HS-27A (cell line): ENCODE results near the gene GPR34.
"Not testable (repeated sequence)": the region's sequence is repeated elsewhere in the genome, so short reads cannot be mapped to it uniquely, and the experiment has no call there.

Experiments
- DNase-seq: peaks from one replicate; pipeline ENCODE4 v3.0.0-alpha.2; 2012; ENCODE audit warnings: low read depth, missing footprints

The GPR34 gene, protein sequence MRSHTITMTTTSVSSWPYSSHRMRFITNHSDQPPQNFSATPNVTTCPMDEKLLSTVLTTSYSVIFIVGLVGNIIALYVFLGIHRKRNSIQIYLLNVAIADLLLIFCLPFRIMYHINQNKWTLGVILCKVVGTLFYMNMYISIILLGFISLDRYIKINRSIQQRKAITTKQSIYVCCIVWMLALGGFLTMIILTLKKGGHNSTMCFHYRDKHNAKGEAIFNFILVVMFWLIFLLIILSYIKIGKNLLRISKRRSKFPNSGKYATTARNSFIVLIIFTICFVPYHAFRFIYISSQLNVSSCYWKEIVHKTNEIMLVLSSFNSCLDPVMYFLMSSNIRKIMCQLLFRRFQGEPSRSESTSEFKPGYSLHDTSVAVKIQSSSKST

DNA sequence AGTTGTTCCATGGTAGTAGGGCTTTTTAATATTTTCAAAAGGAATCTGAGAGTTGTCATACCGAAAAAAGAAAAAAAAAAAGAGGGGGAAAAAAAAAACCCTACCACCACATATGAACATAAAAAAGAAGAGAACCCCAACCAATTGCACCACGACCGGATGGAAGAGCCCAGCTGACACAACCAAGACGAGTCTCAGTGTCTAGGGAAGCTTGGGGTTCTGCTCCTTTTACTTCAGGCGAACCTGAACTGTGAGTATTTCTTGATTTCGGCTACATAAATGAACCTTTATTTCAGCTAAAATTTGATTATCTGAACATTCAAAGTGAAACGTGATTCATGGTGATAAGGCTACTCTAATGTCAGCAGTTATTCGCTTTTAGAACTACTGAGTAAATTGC, at the start of gene GPR34:
GPR34 (plus strand) TSS at position 139 of the 400 bp plus-strand sequence. CDS start 6,661 bp downstream, outside the sequence.
- DNase-seq = no peak

DNA sequence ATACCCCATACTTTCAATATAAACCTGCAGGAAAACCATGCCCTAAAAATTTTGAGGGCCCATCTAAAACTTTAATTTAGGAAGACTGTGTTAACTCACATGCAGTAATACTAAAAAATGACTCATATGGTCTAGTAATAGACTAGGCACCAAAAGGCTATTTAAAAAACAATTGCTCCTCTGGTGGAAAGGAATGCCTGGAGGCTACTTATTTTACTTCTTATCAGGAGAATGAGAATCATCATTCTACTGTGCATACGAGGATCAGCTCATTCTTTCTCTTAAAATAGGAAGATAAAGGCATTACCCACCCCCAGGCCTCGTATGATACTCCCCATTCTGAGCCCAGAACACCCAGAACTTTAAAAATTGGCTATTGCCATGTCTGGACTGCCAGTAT, 42.6 kb upstream of the GPR34 start:
- not testable (repeated sequence) for DNase-seq

DNA sequence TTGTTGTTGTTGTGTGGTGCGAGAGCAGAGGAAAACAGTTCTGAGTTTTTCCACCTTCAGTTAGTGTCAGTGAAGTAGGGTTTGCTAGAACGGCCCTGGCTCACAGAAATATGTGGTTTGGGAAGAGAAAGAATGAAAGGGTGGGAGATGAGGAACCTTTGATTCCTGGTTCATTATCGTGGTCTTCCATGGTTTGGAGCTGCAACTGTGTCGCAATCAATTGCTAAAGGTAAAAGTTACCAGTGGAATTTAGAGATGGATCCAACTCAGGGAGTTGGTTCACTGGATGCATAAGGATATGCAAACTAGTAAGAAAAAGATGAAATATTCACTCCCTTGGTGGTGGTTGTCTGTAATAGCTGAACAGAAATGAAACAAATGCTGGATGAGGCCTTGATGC, 35.6 kb upstream of the GPR34 start:
- DNase-seq = no peak

DNA sequence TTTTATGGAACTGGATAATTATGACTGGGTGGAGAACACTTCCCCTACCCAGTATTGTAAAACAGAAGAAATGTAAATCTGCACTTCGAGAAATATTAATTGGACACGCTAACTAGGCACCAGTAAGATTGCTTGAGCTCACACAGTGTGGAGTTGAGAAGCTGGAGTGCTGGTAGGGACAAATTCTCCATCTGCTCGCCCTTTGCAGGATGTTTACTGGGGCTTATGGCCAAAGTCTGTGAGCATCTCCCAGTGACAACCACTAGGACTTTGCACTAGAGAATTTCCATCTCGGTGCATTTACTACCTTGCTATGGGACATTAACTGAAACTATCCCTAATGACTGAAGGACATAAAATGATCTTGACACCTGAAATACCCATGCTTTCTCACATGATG, 33.7 kb upstream of the GPR34 start:
- no peak for DNase-seq

DNA sequence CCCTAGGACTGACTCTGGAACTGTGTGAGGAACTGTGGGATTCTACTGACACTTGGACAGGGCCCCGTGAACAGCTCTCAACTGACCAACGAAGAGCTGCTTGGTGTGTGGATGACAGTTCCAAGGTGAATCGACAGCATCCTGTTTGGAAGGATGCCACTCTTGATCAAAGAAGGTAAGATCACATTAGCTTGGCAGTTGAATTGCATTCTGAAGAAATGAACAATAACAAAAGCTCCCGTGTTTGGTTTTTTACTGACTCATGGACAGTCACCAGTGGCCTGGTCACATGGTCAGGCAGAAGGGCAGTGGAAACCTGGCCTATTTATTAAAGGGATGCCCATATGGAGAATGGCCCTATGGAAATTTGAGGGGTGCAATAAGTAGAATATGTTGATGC, 33.1 kb upstream of the GPR34 start:
- DNase-seq = no peak

DNA sequence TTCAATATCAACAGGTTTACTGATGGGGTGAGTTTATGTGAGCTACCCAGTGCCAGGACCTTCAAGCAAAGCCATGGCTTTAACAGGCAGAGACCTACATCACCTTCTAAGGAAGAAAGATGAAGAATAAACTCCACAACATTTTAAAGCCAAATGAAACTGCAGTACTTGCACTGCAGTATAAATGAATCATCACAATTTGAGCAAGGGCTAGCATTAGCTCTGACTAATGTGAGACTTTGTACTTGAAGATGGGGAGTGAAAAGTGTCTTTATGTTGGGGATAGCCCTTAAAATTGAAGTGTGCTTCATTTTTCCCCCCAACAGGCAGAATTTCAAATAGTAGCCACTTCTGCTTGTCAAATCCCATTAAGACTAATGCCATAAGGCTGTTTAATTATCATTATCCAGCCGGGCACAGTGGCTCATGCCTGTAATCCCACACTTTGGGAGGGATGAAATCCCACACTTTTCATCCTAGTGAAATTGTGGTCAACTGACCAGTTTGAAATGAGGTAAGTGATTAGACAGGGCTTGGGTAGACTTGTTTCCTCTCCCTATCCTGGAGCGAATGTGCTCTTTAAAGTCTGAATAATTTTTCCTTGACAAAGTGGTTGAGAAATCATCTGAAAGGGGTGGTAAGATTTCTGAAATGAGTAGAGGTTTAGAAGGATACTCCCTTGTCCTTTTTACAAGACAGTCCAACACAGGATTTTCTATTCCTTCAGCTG, 27.2 kb upstream of the GPR34 start:
- DNase-seq = no peak

DNA sequence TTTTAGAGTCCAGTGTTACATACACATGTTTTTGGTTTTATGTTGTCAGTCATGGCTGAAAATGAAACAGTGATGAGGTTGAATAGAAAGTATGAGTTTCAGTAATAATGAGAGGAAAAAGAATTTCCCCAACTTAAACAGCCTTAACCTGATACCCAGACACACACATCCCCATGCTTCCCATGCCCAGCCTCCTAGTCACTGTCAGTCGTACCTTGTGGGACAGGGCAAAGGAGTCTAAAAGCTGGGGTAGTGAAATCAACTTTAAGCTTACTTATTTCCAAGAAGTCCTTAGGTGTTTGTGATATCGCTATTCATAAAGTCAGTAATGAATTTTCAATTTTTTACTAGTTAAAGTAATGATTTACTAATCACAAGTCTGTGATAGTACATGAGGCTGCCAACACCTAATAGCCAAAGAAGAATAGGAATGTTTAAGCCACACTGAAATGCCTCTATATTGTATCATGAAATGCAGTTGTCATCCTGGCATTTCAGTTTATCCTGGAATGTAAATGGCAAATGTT, 24.3 kb upstream of the GPR34 start:
- DNase-seq = no peak

DNA sequence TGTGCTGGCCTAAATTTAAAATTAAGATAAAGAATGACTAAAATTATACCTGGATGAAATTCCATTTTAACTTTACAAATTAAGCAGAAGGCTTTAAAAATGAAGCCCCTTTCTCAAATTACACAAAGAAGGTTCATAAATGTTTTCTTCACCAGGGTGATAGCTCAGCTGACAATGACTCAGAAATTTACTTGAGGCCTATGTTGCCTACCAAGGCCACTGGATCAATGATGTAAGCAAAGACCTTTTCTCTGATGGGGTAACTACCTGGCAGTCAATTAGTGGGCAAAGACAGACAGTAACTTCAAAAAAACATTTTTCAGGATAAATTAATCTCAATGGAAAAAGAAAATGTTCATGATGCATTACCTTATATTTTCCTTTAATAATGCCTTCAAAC, 23.9 kb upstream of the GPR34 start:
- no peak for DNase-seq

DNA sequence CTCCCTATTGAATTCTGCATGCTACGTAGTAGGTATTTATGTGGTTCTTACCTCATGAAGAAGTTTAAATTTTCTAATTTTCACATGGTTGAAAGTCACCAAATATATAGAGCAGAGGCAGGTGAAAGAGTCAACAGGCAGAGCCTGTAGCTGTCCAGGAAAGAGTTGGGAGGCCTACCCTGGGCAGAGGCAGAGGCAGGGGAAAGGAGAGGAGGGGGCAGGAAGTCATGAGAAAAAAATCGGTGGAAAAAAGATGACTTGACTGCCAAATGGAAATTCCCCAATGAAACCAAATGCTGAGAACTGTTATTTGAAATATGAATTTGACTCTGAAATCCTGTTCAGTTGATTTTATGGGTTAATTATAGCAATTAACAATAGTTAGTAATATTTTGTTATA, 23.1 kb upstream of the GPR34 start:
- DNase-seq = no peak

DNA sequence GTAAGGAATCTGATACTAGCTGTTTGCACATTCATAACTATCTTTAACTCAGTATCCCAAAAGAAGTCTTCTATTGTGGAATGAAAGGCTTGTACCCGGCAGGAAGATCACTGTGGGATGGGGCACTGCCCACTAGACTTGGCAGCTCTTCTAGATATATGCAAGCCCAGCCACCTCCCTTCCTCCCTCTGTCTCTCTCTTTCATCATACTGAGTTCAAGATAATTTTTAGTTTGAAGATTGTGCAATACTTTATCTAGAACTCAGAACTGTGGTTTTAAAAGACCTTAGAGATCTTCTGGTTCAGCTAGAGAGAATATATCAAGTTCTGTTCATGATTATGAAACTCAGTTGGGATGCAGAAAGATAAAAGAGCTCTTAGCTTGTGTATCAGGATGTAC, 22.5 kb upstream of the GPR34 start:
- DNase-seq = no peak

DNA sequence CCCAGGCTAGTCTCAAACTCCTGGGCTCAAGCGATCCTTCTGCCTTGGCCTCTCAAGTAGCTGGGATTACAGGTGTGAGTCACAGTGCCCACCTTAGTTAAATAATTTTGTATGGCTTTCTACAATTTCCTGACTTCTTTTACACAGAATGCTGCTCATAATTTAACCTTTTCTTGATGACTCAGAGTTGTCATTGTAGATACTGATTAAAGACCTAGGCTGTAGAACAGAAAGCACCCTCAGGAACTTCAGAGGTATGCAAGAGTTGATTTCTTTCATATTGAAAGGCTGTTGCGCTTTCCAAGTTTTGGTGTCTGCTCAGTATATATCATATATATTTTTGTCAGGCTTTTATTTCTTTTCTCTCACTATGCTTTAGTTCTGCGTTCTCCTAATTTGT, 21.1 kb upstream of the GPR34 start:
- no peak for DNase-seq

DNA sequence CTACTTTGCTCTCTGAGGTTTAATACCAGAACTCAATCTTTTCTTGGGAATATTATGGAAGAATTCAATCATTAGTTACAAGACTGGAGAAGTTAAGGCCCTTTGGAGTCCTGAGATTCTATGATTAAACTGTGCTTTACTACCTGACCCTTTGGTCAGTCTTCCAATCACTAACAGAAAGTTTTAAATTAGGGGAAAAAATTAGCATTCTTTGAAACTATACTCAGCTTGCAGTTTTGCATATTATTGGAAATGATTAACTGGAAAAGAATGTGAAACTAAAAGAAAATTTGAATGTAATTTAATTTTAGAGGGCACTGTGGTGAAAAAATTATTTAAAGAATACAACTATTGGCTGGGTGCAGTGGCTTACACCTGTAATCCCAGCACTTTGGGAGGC, 18.7 kb upstream of the GPR34 start:
- DNase-seq = no peak

DNA sequence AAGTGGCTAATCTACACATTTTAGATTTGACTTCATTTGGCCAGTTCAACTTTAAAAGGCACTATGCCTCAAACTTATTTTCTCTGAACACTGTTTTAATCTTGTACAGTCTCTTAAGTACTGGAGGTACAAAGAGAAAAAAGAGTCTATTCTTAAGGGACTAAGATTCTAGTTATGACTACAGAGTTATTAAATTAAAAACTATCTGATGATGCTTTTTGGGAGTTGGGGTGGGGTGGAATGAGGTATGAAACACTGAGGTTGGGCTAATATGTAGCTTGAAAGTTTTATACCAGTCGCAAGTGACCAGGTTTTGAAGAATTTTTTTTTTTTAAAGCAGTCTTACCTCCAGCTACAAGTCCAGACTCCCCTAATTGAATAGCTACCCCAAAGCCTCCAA, 17.7 kb upstream of the GPR34 start:
- no peak for DNase-seq

DNA sequence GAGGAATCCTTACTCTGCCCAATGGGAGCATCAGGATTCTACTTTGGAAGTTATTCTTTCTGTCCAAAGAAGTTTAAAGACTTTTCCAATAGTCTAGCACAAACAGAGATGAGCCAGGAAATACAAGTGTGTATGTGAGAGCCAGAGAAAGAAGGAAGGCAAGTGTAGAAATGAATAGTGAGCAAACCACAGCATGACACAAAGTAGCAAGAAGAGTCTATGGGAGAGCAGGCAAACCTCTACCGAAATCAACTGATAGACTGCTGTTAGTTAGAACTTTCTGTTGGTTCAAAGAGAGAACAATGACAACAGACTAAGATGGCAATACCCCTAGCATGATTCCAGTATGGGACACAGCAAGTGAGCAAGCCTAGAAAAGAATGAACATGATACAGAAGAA, 16.1 kb upstream of the GPR34 start:
- DNase-seq = no peak

DNA sequence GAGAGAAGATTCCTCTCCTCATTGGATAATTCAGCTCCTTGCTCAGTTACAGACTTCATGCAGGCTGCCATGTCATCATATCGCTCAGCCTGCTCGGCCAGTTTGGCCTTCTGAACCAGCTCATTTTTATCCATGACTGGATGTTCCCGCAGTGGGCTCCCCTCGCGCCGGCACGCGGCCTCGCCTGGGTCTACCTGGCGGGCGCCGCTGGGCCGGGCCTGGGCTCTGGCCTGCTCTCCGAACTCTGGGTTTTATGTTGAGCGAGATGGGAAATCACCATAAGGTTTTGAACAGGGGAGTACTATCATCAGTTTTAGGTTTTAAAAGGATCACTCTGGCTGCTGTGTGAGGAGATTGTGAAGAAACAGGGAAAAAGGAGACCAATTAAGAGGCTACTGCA, 12.4 kb upstream of the GPR34 start:
- not testable (repeated sequence) for DNase-seq

DNA sequence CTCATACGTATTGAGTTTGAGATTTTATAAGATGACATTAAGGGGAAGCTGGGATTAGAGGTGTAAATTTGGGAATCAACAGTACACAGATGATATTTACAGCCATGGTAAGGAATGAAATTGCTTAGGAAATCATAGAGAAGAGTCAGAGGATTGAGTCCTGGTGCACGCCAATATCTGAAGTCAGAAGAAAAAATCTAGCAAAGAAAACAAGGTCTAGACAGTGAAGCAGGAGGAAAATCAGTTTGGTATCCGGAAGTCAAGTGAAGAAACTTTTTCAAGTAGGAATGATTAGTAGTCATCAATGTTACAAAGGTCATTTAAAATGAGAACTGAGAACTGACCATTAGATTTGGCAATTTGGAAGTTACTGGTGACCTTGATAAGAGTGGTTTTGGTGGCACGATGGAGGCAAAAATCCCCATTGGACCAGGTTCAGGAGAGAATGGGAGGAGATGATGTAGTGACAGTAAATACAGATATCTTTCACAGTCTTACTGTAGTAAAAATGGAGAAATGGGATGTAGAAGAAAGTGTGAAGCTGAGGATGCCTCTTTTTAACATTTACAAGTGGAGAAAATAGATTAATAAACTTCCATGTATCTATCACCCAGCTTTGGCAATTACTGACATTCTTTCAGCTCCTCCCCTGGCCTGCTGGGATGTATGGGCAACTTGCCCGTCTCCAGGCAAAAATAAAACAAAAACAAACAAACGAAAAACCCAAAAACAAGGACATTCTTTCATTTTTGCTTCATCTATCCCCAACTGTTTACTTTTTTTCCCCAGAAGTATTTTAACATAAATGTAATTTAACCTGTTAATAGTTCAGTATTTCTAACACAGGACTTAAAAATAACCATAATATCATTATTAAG, 11.4 kb upstream of the GPR34 start:
- no peak for DNase-seq

DNA sequence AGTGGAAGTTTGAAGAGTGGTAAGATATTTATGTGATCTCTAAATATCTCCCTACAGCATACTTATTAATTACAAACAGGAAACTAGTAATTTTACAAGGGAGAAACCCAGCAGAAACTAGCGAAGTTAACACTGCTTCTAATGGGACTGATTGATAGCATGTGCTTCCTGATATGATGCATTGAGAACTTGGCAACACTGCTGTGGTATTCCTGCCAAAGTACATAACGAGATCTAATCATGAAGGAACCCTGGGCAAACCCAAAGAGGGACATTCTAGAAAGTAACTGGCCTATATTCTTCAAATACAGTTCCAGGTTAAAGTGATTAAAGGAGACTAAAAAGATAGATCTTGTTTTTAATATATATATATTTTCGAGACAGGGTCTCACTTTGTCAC, 4.6 kb upstream of the GPR34 start:
- no peak for DNase-seq

DNA sequence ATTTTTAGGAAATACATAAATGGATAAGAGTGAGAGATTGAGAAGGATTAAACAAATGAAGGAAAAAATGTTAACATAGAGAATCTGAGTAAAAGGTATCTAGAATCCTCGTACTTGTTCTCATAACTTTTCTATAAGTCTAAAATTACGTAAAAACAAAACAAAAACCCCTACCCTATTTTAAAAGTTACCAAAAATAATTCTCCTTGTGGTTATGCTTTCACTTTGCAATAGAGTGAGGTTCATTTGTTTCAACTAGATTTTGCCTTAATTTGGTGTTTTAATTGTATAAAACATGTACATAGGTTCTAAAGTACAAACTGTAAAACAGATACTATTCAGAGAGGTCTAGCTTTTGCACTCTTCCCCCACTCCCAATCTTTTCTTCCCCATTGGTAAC, 3.8 kb upstream of the GPR34 start:
- DNase-seq = no peak

DNA sequence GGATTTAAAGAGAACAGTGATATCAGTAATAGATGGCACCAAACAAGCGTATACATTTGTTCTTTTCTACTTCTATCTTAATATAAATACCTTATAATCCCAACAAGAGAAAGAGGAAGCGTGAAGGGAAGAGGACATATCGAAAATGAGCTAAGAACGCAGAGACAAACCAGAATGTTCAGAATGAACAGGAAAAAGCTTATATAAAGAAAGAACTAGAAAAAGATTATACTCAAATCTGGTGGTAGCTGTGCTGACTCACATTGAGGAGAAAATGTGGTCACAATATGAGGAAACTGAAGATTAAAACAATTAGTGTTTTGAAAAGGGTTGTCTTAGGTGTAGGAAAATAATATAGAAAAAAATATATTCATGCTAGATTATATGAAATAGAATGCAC, 2.0 kb upstream of the GPR34 start:
- DNase-seq = no peak

DNA sequence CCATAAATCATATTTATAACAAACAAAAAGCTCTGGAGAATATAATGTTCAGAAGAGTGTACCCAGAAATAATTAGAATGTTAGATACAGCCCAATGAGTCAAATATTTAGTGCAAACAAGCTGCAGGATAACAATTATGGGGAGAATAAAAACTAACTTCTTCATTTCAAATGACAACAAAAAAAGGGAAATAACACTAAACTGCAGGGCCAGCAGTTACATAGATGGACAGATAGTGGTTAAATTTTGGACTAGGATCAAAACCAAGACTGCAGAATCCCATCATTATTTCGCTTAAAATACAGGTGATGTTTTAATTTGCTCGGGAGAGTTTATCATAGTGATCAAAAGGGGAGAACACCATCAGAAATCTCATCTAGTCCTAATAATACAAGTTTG, 617 bp upstream of the GPR34 start:
- no peak for DNase-seq

DNA sequence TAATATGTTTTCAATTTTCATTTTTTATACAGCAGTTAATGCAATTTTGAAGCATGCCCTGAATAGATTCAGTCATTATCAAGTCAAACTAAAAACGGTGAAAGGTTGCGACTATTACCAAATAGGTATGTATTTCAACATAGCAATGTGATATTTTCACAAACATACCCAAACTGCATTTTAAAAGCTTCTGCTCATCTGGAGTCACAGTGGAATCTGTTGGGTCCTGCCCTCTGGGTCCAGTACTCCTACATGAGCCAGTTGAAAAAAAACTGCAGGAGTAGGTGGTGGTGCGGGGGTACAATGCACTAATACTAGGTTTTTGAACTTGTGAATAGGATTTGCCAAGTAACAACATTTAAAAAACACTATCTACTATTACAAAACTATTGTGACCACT, 938 bp downstream of the GPR34 start:
- DNase-seq = no peak

DNA sequence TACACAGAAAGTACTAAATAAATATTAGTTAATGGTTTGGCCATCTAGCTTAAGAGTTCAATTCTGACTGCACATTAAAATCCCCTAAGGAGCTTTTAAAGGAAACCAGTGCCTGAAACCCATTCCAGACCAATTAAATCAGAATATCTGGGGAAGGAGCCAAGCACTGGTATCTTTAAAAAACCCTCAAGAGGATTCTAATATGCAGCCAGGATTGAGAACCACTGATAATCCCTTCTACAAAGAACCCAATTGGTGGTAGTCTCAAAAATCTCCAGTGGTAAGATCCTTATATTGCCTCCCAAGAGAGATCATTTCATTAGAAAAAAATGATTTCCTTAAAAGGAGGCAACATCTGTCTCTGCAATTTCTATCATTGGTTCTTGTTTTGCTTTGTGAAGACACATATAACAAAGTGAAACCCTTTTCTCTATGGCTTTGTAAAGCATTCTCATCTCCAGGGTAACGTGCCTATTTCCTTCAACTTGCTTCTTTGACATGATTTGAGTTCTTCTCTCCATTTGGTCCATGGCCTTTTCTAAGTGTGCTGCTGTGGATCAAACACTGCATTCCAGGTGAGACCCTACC, 3.5 kb downstream of the GPR34 start:
- DNase-seq = no peak
